ENCODE results near the gene TROAP.

DNA sequence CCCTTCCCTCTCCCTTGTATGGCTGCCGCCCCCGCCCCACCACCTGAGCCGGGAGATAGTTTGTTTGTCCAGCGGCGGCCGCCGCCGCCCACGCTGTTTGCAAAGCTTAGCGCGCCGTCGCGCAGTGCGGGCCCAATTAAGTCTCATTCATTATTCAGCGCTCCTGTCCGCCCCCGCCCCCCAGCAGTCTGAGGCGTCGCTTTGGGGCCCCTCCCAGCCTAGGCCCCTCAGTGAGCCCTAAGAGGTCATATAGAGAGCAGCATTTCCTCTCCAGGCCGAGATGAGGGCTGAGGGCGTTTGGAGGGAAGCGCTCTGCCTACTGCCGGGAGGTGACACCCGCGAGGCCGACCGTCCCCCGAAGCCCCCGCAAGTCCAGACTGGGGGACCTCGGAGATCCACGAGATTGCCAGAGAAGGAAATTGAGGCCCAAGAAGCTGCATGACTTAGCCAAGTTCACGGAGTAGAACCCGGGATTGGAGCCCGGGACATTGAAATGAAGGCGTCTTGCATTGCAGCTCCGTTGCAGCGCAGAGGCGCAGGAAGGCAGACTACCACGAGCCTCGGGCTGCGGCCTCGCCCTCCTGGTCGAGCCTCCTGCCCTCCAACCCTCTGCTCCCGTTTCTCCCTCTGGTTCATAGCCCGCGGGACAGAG is 23.7 kb downstream of the TROAP start, which contains the start of gene DNAJC22:
- TF ChIP-seq POLR2A (IDR thresholded peaks at IDR 0.05) = no peak
- TF ChIP-seq, protein P1, sequence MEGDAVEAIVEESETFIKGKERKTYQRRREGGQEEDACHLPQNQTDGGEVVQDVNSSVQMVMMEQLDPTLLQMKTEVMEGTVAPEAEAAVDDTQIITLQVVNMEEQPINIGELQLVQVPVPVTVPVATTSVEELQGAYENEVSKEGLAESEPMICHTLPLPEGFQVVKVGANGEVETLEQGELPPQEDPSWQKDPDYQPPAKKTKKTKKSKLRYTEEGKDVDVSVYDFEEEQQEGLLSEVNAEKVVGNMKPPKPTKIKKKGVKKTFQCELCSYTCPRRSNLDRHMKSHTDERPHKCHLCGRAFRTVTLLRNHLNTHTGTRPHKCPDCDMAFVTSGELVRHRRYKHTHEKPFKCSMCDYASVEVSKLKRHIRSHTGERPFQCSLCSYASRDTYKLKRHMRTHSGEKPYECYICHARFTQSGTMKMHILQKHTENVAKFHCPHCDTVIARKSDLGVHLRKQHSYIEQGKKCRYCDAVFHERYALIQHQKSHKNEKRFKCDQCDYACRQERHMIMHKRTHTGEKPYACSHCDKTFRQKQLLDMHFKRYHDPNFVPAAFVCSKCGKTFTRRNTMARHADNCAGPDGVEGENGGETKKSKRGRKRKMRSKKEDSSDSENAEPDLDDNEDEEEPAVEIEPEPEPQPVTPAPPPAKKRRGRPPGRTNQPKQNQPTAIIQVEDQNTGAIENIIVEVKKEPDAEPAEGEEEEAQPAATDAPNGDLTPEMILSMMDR (IDR thresholded peaks at IDR 0.05) = no peak

All from lower leg skin (tissue), 3 donors.